Endothelial cell (in vitro differentiated cells): ENCODE data around the gene ARFGEF2. TPM values are rescaled to one million over a fixed set of nuclear protein-coding genes. Genes with fewer than 3 reads are reported as not detected.
A peak's percentile ranks its signal among the peaks of the same experiment; 100 is the strongest.

Experiments
- DNase-seq: peaks from one replicate; pipeline ENCODE4 v3.0.0; 2021; ENCODE audit warnings: low spot score
- H3K27ac Mint-ChIP-seq: one replicate; pipeline ENCODE4 v1.8.0; 2021; ENCODE audit warnings: mixed read lengths, inconsistent platforms; ENCODE audit not compliant: unreplicated experiment
- H3K27me3 Mint-ChIP-seq: one replicate; pipeline ENCODE4 v1.8.0; 2021; ENCODE audit warnings: mild to moderate bottlenecking, moderate library complexity, mixed read lengths, inconsistent platforms; ENCODE audit not compliant: unreplicated experiment
- H3K36me3 Mint-ChIP-seq: one replicate; pipeline ENCODE4 v1.8.0; 2021; ENCODE audit warnings: mild to moderate bottlenecking, low read depth, mixed read lengths, inconsistent platforms; ENCODE audit not compliant: unreplicated experiment
- H3K4me1 Mint-ChIP-seq: one replicate; pipeline ENCODE4 v1.8.0; 2021; ENCODE audit warnings: mild to moderate bottlenecking, mixed read lengths, inconsistent platforms; ENCODE audit not compliant: unreplicated experiment
- H3K4me3 Mint-ChIP-seq: one replicate; pipeline ENCODE4 v1.8.0; 2021; ENCODE audit warnings: mild to moderate bottlenecking, mixed read lengths, inconsistent platforms; ENCODE audit not compliant: unreplicated experiment
- H3K9me3 Mint-ChIP-seq: one replicate; pipeline ENCODE4 v1.8.0; 2021; ENCODE audit warnings: mixed read lengths, inconsistent platforms; ENCODE audit not compliant: unreplicated experiment
- CTCF ChIP-seq: fragments of 200-600 bp; sonication (generic); IDR thresholded peaks from one replicate; pipeline ENCODE4 v1.5.0; 2021; ENCODE audit warnings: antibody characterized with exemption; ENCODE audit not compliant: unreplicated experiment
- total RNA-seq: library from RNA; stranded (reverse); fragmentation: NEBNext Ultra II Directional; extraction: Animal tissue kit (Norgen Biotek cat#: 25700); gene quantifications from one replicate; pipeline ENCODE4 v1.2.1, GENCODE V29; 2021; ENCODE audit not compliant: unreplicated experiment

The ARFGEF2 gene
- total RNA-seq, 1 donor from 2014 or later = 20.3 TPM

- Mint-ChIP-seq H3K9me3 (no peaks in the 10 kb centered on the region), H3K4me3 (no peak overlapping the region), H3K27ac (no peak overlapping the region), H3K4me1 (peaks cover 6% of the 10 kb centered on the region), H3K27me3 (peaks cover 6% of the 10 kb centered on the region), H3K36me3 (no peaks in the 10 kb centered on the region)
- no peak for DNase-seq
- no peak for TF ChIP-seq CTCF
Observed at GRCh38 chr20:48892049-48892470, 29.5 kb upstream of the ARFGEF2 start.

- Mint-ChIP-seq H3K27me3 (peaks cover 6% of the 10 kb centered on the region), H3K9me3 (no peaks in the 10 kb centered on the region), H3K4me3 (no peak overlapping the region), H3K27ac (no peak overlapping the region), H3K36me3 (no peaks in the 10 kb centered on the region), H3K4me1 (peaks cover 13% of the 10 kb centered on the region)
- DNase-seq = no peak
- TF ChIP-seq CTCF = no peak
Observed at GRCh38 chr20:48892891-48893290, 28.6 kb upstream of the ARFGEF2 start.

- Mint-ChIP-seq H3K27me3 (peaks cover 8% of the 10 kb centered on the region), H3K9me3 (no peaks in the 10 kb centered on the region), H3K36me3 (no peaks in the 10 kb centered on the region), H3K27ac (no peak overlapping the region), H3K4me1 (peaks cover 17% of the 10 kb centered on the region), H3K4me3 (no peak overlapping the region)
- DNase-seq = no peak
- TF ChIP-seq CTCF = no peak
Observed at GRCh38 chr20:48893374-48893773, 28.1 kb upstream of the ARFGEF2 start.

GRCh38 chr20:48897305-48898010 lies 24.1 kb upstream of the ARFGEF2 start:
- Mint-ChIP-seq H3K9me3 (no peaks in the 10 kb centered on the region), H3K27me3 (peaks cover 7% of the 10 kb centered on the region), H3K4me1 (peaks cover 16% of the 10 kb centered on the region), H3K4me3 (no peak overlapping the region), H3K36me3 (no peaks in the 10 kb centered on the region), H3K27ac (peak overlapping the region; percentile 17)
- TF ChIP-seq CTCF = no peak
- no peak for DNase-seq

GRCh38 chr20:48898210-48898609 lies 23.3 kb upstream of the ARFGEF2 start:
- no peak for TF ChIP-seq CTCF
- no peak for DNase-seq
- Mint-ChIP-seq H3K9me3 (no peaks in the 10 kb centered on the region), H3K4me3 (no peak overlapping the region), H3K27ac (peak overlapping the region; percentile 17), H3K36me3 (no peaks in the 10 kb centered on the region), H3K27me3 (peaks cover 7% of the 10 kb centered on the region), H3K4me1 (peaks cover 19% of the 10 kb centered on the region)
